IgD-negative memory B cell (primary cell): ENCODE results near the gene EIF4ENIF1. TPM values are rescaled to one million over a fixed set of nuclear protein-coding genes. Genes with fewer than 3 reads are reported as not detected.
"Not testable (repeated sequence)": the region's sequence is repeated elsewhere in the genome, so short reads cannot be mapped to it uniquely, and the experiment has no call there.

Source experiments
- H3K27ac Mint-ChIP-seq, 3 donors: one replicate each; pipeline ENCODE4 v1.8.0; 2020 to 2022; ENCODE audit warnings: mild to moderate bottlenecking in 3 of 3, mixed read lengths in 3 of 3, moderate library complexity in 1 of 3
- H3K27me3 Mint-ChIP-seq: one replicate; pipeline ENCODE4 v1.8.0; 2021; ENCODE audit warnings: mixed read lengths
- H3K36me3 Mint-ChIP-seq: one replicate; pipeline ENCODE4 v1.8.0; 2020; ENCODE audit warnings: mild to moderate bottlenecking, mixed read lengths
- H3K4me1 Mint-ChIP-seq, 3 donors: one replicate each; pipeline ENCODE4 v1.8.0; 2020 to 2022; ENCODE audit warnings: mixed read lengths in 3 of 3, mild to moderate bottlenecking in 1 of 3
- H3K4me3 Mint-ChIP-seq, 4 donors: one replicate each; pipeline ENCODE4 v1.8.0; 2020 to 2022; ENCODE audit warnings: mild to moderate bottlenecking in 4 of 4, mixed read lengths in 4 of 4, moderate library complexity in 3 of 4
- H3K9me3 Mint-ChIP-seq, 3 donors: one replicate each; pipeline ENCODE4 v1.8.0; 2020 to 2021; ENCODE audit warnings: mixed read lengths in 3 of 3, mild to moderate bottlenecking in 1 of 3
- polyA plus RNA-seq: library from polyadenylated mRNA; unstranded; fragments of 300-500 nt; fragmentation: Illumina TruSeq; gene quantifications from one replicate; pipeline ENCODE4 v1.2.3, GENCODE V29; 2021

The EIF4ENIF1 gene
- polyA plus RNA-seq, 1 donor from 2014 or later: 21.7 TPM

GRCh38 chr22:31503211-31503964, 13.7 kb upstream of the EIF4ENIF1 start:
- Mint-ChIP-seq H3K27ac (no peak overlapping the region), H3K27me3 (no peaks in the 10 kb centered on the region), H3K4me3 (no peak overlapping the region), H3K4me1 (peaks cover 6 to 18% (median 12%) of the 10 kb centered on the region in 3 donors), H3K9me3 (no peaks in the 10 kb centered on the region), H3K36me3 (peaks cover 11% of the 10 kb centered on the region)

- Mint-ChIP-seq H3K4me1 (peaks cover 10 to 25% (median 18%) of the 10 kb centered on the region in 3 donors), H3K27me3 (no peaks in the 10 kb centered on the region), H3K4me3 (peak overlapping the region in 1 of 4 donors; percentile 13), H3K27ac (no peak overlapping the region), H3K9me3 (no peaks in the 10 kb centered on the region), H3K36me3 (peaks cover 4% of the 10 kb centered on the region)
These were observed 12.1 kb upstream of the EIF4ENIF1 start for GRCh38 chr22:31501738-31502137.

- Mint-ChIP-seq H3K4me3 (peak overlapping the region; percentile 93 to 98 (median 96)), H3K36me3 (no peaks in the 10 kb centered on the region), H3K9me3 (no peaks in the 10 kb centered on the region), H3K27ac (peak overlapping the region; percentile 96 to 98 (median 97)), H3K27me3 (no peaks in the 10 kb centered on the region), H3K4me1 (peaks cover 24 to 30% (median 28%) of the 10 kb centered on the region in 3 donors)
These were observed 7.7 kb upstream of the EIF4ENIF1 start for GRCh38 chr22:31497148-31497938.

- H3K9me3 Mint-ChIP-seq: no peaks in the 10 kb centered on the region
- H3K27ac Mint-ChIP-seq: peak overlapping the region; percentile 96 to 98 (median 97)
- no peaks in the 10 kb centered on the region for H3K36me3 Mint-ChIP-seq
- peaks cover 25 to 30% (median 28%) of the 10 kb centered on the region in 3 donors for H3K4me1 Mint-ChIP-seq
- no peaks in the 10 kb centered on the region for H3K27me3 Mint-ChIP-seq
- peak overlapping the region; percentile 93 to 98 (median 96) for H3K4me3 Mint-ChIP-seq
These were observed 7.1 kb upstream of the EIF4ENIF1 start for GRCh38 chr22:31496735-31497146.

GRCh38 chr22:31496007-31496734, 6.5 kb upstream of the EIF4ENIF1 start, which contains the start of gene SFI1:
Gene SFI1, plus strand, starts transcription at chr22:31496536. Its CDS starts 11,749 bp downstream, at chr22:31508285.
- Mint-ChIP-seq H3K4me1 (peaks cover 28 to 32% (median 28%) of the 10 kb centered on the region in 3 donors), H3K9me3 (no peaks in the 10 kb centered on the region), H3K4me3 (peak within 1 kb of the TSS; percentile 93 to 98 (median 96)), H3K27me3 (no peaks in the 10 kb centered on the region), H3K36me3 (no peaks in the 10 kb centered on the region), H3K27ac (peak within 1 kb of the TSS; percentile 96 to 98 (median 97))

- peak overlapping the region; percentile 93 to 98 (median 96) for H3K4me3 Mint-ChIP-seq
- H3K27ac Mint-ChIP-seq: peak overlapping the region; percentile 96 to 98 (median 97)
- peaks cover 34 to 40% (median 34%) of the 10 kb centered on the region in 3 donors for H3K4me1 Mint-ChIP-seq
- no peaks in the 10 kb centered on the region for H3K36me3 Mint-ChIP-seq
- H3K9me3 Mint-ChIP-seq: no peaks in the 10 kb centered on the region
- no peaks in the 10 kb centered on the region for H3K27me3 Mint-ChIP-seq
These were observed 5.7 kb upstream of the EIF4ENIF1 start for GRCh38 chr22:31495343-31495742.

- H3K4me1 Mint-ChIP-seq: peaks cover 37 to 44% (median 41%) of the 10 kb centered on the region in 3 donors
- not testable (repeated sequence) for H3K9me3 Mint-ChIP-seq, H3K36me3 Mint-ChIP-seq, H3K27me3 Mint-ChIP-seq
- peak overlapping the region; percentile 80 to 90 (median 88) for H3K27ac Mint-ChIP-seq
- peak overlapping the region in 3 of 4 donors; percentile 87 to 91 (median 90) for H3K4me3 Mint-ChIP-seq
These were observed 3.7 kb upstream of the EIF4ENIF1 start for GRCh38 chr22:31493355-31493754.

- H3K9me3 Mint-ChIP-seq: no peaks in the 10 kb centered on the region
- no peaks in the 10 kb centered on the region for H3K36me3 Mint-ChIP-seq
- H3K27ac Mint-ChIP-seq: peak overlapping the region; percentile 50 to 91 (median 78)
- H3K4me3 Mint-ChIP-seq: peak overlapping the region in 2 of 4 donors; percentile 59 to 96
- peaks cover 35 to 40% (median 39%) of the 10 kb centered on the region in 3 donors for H3K4me1 Mint-ChIP-seq
- no peaks in the 10 kb centered on the region for H3K27me3 Mint-ChIP-seq
These were observed 2.5 kb upstream of the EIF4ENIF1 start for GRCh38 chr22:31492151-31492550.

- H3K27ac Mint-ChIP-seq: peak overlapping the region; percentile 91 to 100 (median 100)
- H3K36me3 Mint-ChIP-seq: no peaks in the 10 kb centered on the region
These were observed 1.7 kb upstream of the EIF4ENIF1 start for GRCh38 chr22:31491218-31491962.

GRCh38 chr22:31490496-31490925, 869 bp upstream of the EIF4ENIF1 start:
- no peaks in the 10 kb centered on the region for H3K27me3 Mint-ChIP-seq
- no peaks in the 10 kb centered on the region for H3K9me3 Mint-ChIP-seq
- peak overlapping the region; percentile 85 to 97 (median 96) for H3K4me3 Mint-ChIP-seq
- peak overlapping the region; percentile 91 to 100 (median 100) for H3K27ac Mint-ChIP-seq
- no peaks in the 10 kb centered on the region for H3K36me3 Mint-ChIP-seq
- H3K4me1 Mint-ChIP-seq: peaks cover 24 to 39% (median 33%) of the 10 kb centered on the region in 3 donors

More at GRCh38 chr22:31491218-31491962, 1.7 kb upstream of the EIF4ENIF1 start:
- no peaks in the 10 kb centered on the region for H3K9me3 Mint-ChIP-seq
- H3K4me1 Mint-ChIP-seq: peaks cover 32 to 42% (median 36%) of the 10 kb centered on the region in 3 donors
- H3K27me3 Mint-ChIP-seq: no peaks in the 10 kb centered on the region
- peak overlapping the region; percentile 85 to 97 (median 96) for H3K4me3 Mint-ChIP-seq

- no peaks in the 10 kb centered on the region for H3K36me3 Mint-ChIP-seq
- peaks cover 27 to 38% (median 31%) of the 10 kb centered on the region in 3 donors for H3K4me1 Mint-ChIP-seq
- no peaks in the 10 kb centered on the region for H3K27me3 Mint-ChIP-seq
- H3K4me3 Mint-ChIP-seq: peak overlapping the region; percentile 88 to 97 (median 92)
- no peaks in the 10 kb centered on the region for H3K9me3 Mint-ChIP-seq
- peak overlapping the region; percentile 89 to 100 (median 91) for H3K27ac Mint-ChIP-seq
These were observed 539 bp downstream of the EIF4ENIF1 start for GRCh38 chr22:31488988-31489617.

GRCh38 chr22:31488346-31488883, 1.2 kb downstream of the EIF4ENIF1 start:
- Mint-ChIP-seq H3K36me3 (no peaks in the 10 kb centered on the region), H3K4me3 (peak overlapping the region; percentile 86 to 95 (median 88)), H3K4me1 (peaks cover 20 to 36% (median 24%) of the 10 kb centered on the region in 3 donors), H3K27ac (peak overlapping the region; percentile 89 to 91 (median 90)), H3K27me3 (no peaks in the 10 kb centered on the region), H3K9me3 (no peaks in the 10 kb centered on the region)

GRCh38 chr22:31486951-31487350, 2.7 kb downstream of the EIF4ENIF1 start:
- no peaks in the 10 kb centered on the region for H3K27me3 Mint-ChIP-seq
- H3K9me3 Mint-ChIP-seq: no peaks in the 10 kb centered on the region
- peaks cover 19 to 35% (median 24%) of the 10 kb centered on the region in 3 donors for H3K4me1 Mint-ChIP-seq
- H3K36me3 Mint-ChIP-seq: no peaks in the 10 kb centered on the region
- H3K27ac Mint-ChIP-seq: peak overlapping the region in 1 of 3 donors; percentile 25
- peak overlapping the region in 1 of 4 donors; percentile 55 for H3K4me3 Mint-ChIP-seq
